Muscle of leg (tissue), 11 donors: ENCODE data around the gene GRID1. TPM values are rescaled to one million over a fixed set of nuclear protein-coding genes. Genes with fewer than 3 reads are reported as not detected.

Experiments used
- DNase-seq: peaks from one replicate; pipeline ENCODE4 v3.0.0; 2013
- H3K27ac ChIP-seq: one replicate; pipeline ENCODE4 v1.5.1; 2013; ENCODE audit warnings: mild to moderate bottlenecking, low read length, control low read depth
- H3K27me3 ChIP-seq: one replicate; pipeline ENCODE4 v1.6.1; 2013; ENCODE audit warnings: low read length; ENCODE audit not compliant: control insufficient read depth, insufficient read depth
- H3K36me3 ChIP-seq: one replicate; pipeline ENCODE4 v1.6.1; 2013; ENCODE audit warnings: low read length; ENCODE audit not compliant: control insufficient read depth, insufficient read depth
- H3K4me1 ChIP-seq: one replicate; pipeline ENCODE4 v1.6.1; 2013; ENCODE audit warnings: low read length; ENCODE audit not compliant: control insufficient read depth, insufficient read depth
- H3K4me3 ChIP-seq: one replicate; pipeline ENCODE4 v1.5.1; 2013; ENCODE audit warnings: low read length, control low read depth
- H3K9me3 ChIP-seq: replicated peaks from 2 replicates; pipeline ENCODE4 v1.6.1; 2013; ENCODE audit warnings: low read depth, low read length; ENCODE audit not compliant: control insufficient read depth
- WGBS: methylation state at CpG from one replicate; pipeline ENCODE4 v1.1.5; 2013; ENCODE audit warnings: missing lambda C conversion rate; ENCODE audit not compliant: insufficient coverage; 5-methylcytosine and 5-hydroxymethylcytosine counted together
- polyA plus RNA-seq, 8 donors: library from polyadenylated mRNA; unstranded; fragments of 120-200 nt; gene quantifications; one replicate each; pipeline versions ENCODE4 v1.2.1 to v1.2.3, GENCODE V29; 2013; ENCODE audit warnings: inconsistent platforms in 1 of 8, low replicate concordance in 1 of 8; ENCODE audit not compliant: insufficient read length in 8 of 8, insufficient read depth in 1 of 8
- total RNA-seq: library from RNA; stranded (reverse); fragments of 120-200 nt; gene quantifications from one replicate; pipeline ENCODE4 v1.2.4, GENCODE V29; 2013

GRID1 gene
- total and polyA plus RNA-seq, 9 donors = 2.4 to 6.1 (median 3.1) TPM

- H3K4me3 ChIP-seq = no peak overlapping the region
- 96% methylated on average over 3 of the region's 5 CpGs for WGBS
- H3K27me3 ChIP-seq = peaks cover 30% of the 10 kb centered on the region
- H3K36me3 ChIP-seq = no peaks in the 10 kb centered on the region
- no peak for DNase-seq
- peaks cover 9% of the 10 kb centered on the region for H3K4me1 ChIP-seq
- H3K9me3 ChIP-seq = no peaks in the 10 kb centered on the region
- H3K27ac ChIP-seq = no peak overlapping the region
Observed at GRCh38 chr10:86261470-86261869, 105.1 kb downstream of the GRID1 start.

- peaks cover 9% of the 10 kb centered on the region for H3K4me1 ChIP-seq
- no peak overlapping the region for H3K4me3 ChIP-seq
- no peaks in the 10 kb centered on the region for H3K9me3 ChIP-seq
- peaks cover 30% of the 10 kb centered on the region for H3K27me3 ChIP-seq
- H3K27ac ChIP-seq = no peak overlapping the region
- H3K36me3 ChIP-seq = no peaks in the 10 kb centered on the region
- 29% methylated on average over 1 of the region's 6 CpGs for WGBS
- DNase-seq = no peak
Observed at GRCh38 chr10:86260564-86260963, 106.0 kb downstream of the GRID1 start.

GRCh38 chr10:86259901-86260562 is 106.6 kb downstream of the GRID1 start:
- no peaks in the 10 kb centered on the region for H3K9me3 ChIP-seq
- H3K4me3 ChIP-seq = no peak overlapping the region
- peaks cover 9% of the 10 kb centered on the region for H3K4me1 ChIP-seq
- H3K36me3 ChIP-seq = no peaks in the 10 kb centered on the region
- no peak for DNase-seq
- peaks cover 30% of the 10 kb centered on the region for H3K27me3 ChIP-seq
- WGBS = 83% methylated on average over 3 of the region's 4 CpGs
- H3K27ac ChIP-seq = no peak overlapping the region

GRCh38 chr10:86258941-86259340 is 107.7 kb downstream of the GRID1 start:
- Histone ChIP-seq H3K9me3 (no peaks in the 10 kb centered on the region), H3K4me1 (peaks cover 10% of the 10 kb centered on the region), H3K27ac (no peak overlapping the region), H3K4me3 (no peak overlapping the region), H3K27me3 (peaks cover 24% of the 10 kb centered on the region), H3K36me3 (no peaks in the 10 kb centered on the region)
- WGBS = 5% methylated on average over 2 of the region's 3 CpGs
- no peak for DNase-seq

GRCh38 chr10:86258499-86258898 is 108.1 kb downstream of the GRID1 start:
- no CpG with 5 or more reads among the region's 1 CpG for WGBS

GRCh38 chr10:86257683-86258082 is 108.9 kb downstream of the GRID1 start:
- Histone ChIP-seq H3K27me3 (peaks cover 14% of the 10 kb centered on the region), H3K4me1 (peaks cover 15% of the 10 kb centered on the region), H3K36me3 (no peaks in the 10 kb centered on the region), H3K27ac (no peak overlapping the region), H3K9me3 (no peaks in the 10 kb centered on the region), H3K4me3 (no peak overlapping the region)
- WGBS = no CpG with 5 or more reads among the region's 2 CpGs
- DNase-seq = no peak

More at GRCh38 chr10:86258499-86258898, 108.1 kb downstream of the GRID1 start:
- Histone ChIP-seq H3K36me3 (no peaks in the 10 kb centered on the region), H3K9me3 (no peaks in the 10 kb centered on the region), H3K27me3 (peaks cover 22% of the 10 kb centered on the region), H3K4me1 (peaks cover 14% of the 10 kb centered on the region), H3K4me3 (no peak overlapping the region), H3K27ac (no peak overlapping the region)
- DNase-seq = no peak

- no peak overlapping the region for H3K4me3 ChIP-seq
- H3K27ac ChIP-seq = no peak overlapping the region
- H3K9me3 ChIP-seq = no peaks in the 10 kb centered on the region
- H3K27me3 ChIP-seq = peaks cover 6% of the 10 kb centered on the region
- H3K36me3 ChIP-seq = no peaks in the 10 kb centered on the region
- 83% methylated on average over 2 of the region's 4 CpGs for WGBS
- peaks cover 13% of the 10 kb centered on the region for H3K4me1 ChIP-seq
- DNase-seq = no peak
Observed at GRCh38 chr10:86256690-86257315, 109.8 kb downstream of the GRID1 start.

- no peaks in the 10 kb centered on the region for H3K27me3 ChIP-seq
- WGBS = 69% methylated on average over 6 of the region's 14 CpGs
- H3K4me3 ChIP-seq = no peak overlapping the region
- no peak overlapping the region for H3K27ac ChIP-seq
- DNase-seq = no peak
- no peaks in the 10 kb centered on the region for H3K9me3 ChIP-seq
- peaks cover 13% of the 10 kb centered on the region for H3K4me1 ChIP-seq
- H3K36me3 ChIP-seq = no peaks in the 10 kb centered on the region
Observed at GRCh38 chr10:86255405-86256251, 111.0 kb downstream of the GRID1 start.

GRCh38 chr10:86254526-86255174 is 111.9 kb downstream of the GRID1 start:
- H3K36me3 ChIP-seq = no peaks in the 10 kb centered on the region
- no peak overlapping the region for H3K4me3 ChIP-seq
- peaks cover 13% of the 10 kb centered on the region for H3K4me1 ChIP-seq
- H3K27me3 ChIP-seq = no peaks in the 10 kb centered on the region
- no peak for DNase-seq
- 47% methylated on average over 5 of the region's 6 CpGs for whole genome bisulfite sequencing
- no peaks in the 10 kb centered on the region for H3K9me3 ChIP-seq
- no peak overlapping the region for H3K27ac ChIP-seq

- H3K27me3 ChIP-seq = no peaks in the 10 kb centered on the region
Observed at GRCh38 chr10:86254081-86254480, 112.5 kb downstream of the GRID1 start.

More at GRCh38 chr10:86254081-86254480, 112.5 kb downstream of the GRID1 start:
- Histone ChIP-seq H3K4me3 (no peak overlapping the region), H3K36me3 (no peaks in the 10 kb centered on the region), H3K4me1 (peaks cover 16% of the 10 kb centered on the region), H3K9me3 (no peaks in the 10 kb centered on the region), H3K27ac (no peak overlapping the region)
- no peak for DNase-seq
